B cell (primary cell): ENCODE data around the gene DGUOK. TPM values are rescaled to one million over a fixed set of nuclear protein-coding genes. Genes with fewer than 3 reads are reported as not detected.

Experiments
- ATAC-seq: fragments of 200-7000 bp; cut with Tn5 transposase; one replicate; pipeline ENCODE4 v1.10.0; 2021; ENCODE audit warnings: low read depth, mild to moderate bottlenecking, moderate number of reproducible peaks, moderate library complexity
- CTCF ChIA-PET: fragments of 350-600 bp; sonication (Branson Sonifier 250); formaldehyde crosslinking; loops from one replicate; lab custom pipeline; 2021; ENCODE audit warnings: antibody characterized with exemption, inconsistent platforms; lab: Charles Lee
- POLR2A ChIA-PET: fragments of 350-600 bp; sonication (Branson Sonifier 250); formaldehyde crosslinking; loops from one replicate; lab custom pipeline; 2021; ENCODE audit warnings: antibody characterized with exemption; lab: Charles Lee
- DNase-seq: peaks from one replicate; pipeline ENCODE4 v3.0.0; 2013
- H2AFZ ChIP-seq: 2 replicates; pipeline ENCODE4 v1.6.1; 2012; ENCODE audit warnings: mild to moderate bottlenecking, low read depth, low read length; ENCODE audit not compliant: insufficient read depth, poor library complexity, severe bottlenecking
- H3K27ac ChIP-seq, 2 donors: 1 replicate in 1 of 2; 2 replicates in 1 of 2; pipeline ENCODE4 v1.5.1; 2012 to 2013; ENCODE audit warnings: low read length in 2 of 2, mild to moderate bottlenecking in 2 of 2, moderate library complexity in 1 of 2
- H3K27me3 ChIP-seq, 4 experiments: fragments of 200-600 bp in 1 of 4; sonication (generic) in 1 of 4; replicated peaks in 1 of 4; 1 replicate in 2 of 4; 2 replicates in 2 of 4; pipeline versions ENCODE4 v1.6.1 to v1.7.0; 2013 to 2016; ENCODE audit warnings: low read length in 3 of 4, mild to moderate bottlenecking in 2 of 4, mixed read lengths in 1 of 4, moderate library complexity in 1 of 4; ENCODE audit not compliant: insufficient read depth in 4 of 4, control insufficient read depth in 3 of 4; ENCODE audit errors: control extremely low read depth in 1 of 4
- H3K36me3 ChIP-seq, 2 experiments: replicated peaks in 1 of 2; 1 replicate in 1 of 2; 2 replicates in 1 of 2; pipeline versions ENCODE4 v1.6.1 to v1.7.1; 2013; ENCODE audit warnings: low read length in 1 of 2; ENCODE audit not compliant: insufficient read depth in 2 of 2, control insufficient read depth in 1 of 2; ENCODE audit errors: control extremely low read depth in 1 of 2, extremely low read depth in 1 of 2
- H3K4me1 ChIP-seq, 2 donors: fragments of 200-600 bp in 1 of 2; sonication (generic) in 1 of 2; 1 replicate in 1 of 2; 2 replicates in 1 of 2; pipeline versions ENCODE4 v1.5.1 to v1.6.1; 2013 to 2017; ENCODE audit warnings: low read length in 2 of 2; ENCODE audit not compliant: control insufficient read depth in 2 of 2, insufficient read depth in 2 of 2
- H3K4me2 ChIP-seq: replicated peaks from 2 replicates; pipeline ENCODE3; 2012; ENCODE audit warnings: mild to moderate bottlenecking, low read depth, low read length; ENCODE audit not compliant: poor library complexity, severe bottlenecking
- H3K4me3 ChIP-seq, 5 experiments: fragments of 200-600 bp in 1 of 5; sonication (generic) in 1 of 5; 1 replicate in 3 of 5; 2 replicates in 2 of 5; pipeline versions ENCODE4 v1.5.1 to v1.7.0; 2011 to 2016; ENCODE audit warnings: low read length in 4 of 5, mild to moderate bottlenecking in 4 of 5, low read depth in 2 of 5, control low read depth in 1 of 5, moderate library complexity in 1 of 5; ENCODE audit not compliant: insufficient read depth in 1 of 5; ENCODE audit errors: control extremely low read depth in 1 of 5, extremely low read depth in 1 of 5
- H3K79me2 ChIP-seq: fragments of 200-600 bp; sonication (generic); one replicate; pipeline ENCODE4 v1.6.0; 2016; ENCODE audit warnings: low read length; ENCODE audit not compliant: control insufficient read depth, insufficient read depth
- H3K9ac ChIP-seq: fragments of 200-600 bp; sonication (generic); 2 replicates; pipeline ENCODE4 v1.6.1; 2017; ENCODE audit warnings: mild to moderate bottlenecking, low read length, moderate library complexity
- H3K9me3 ChIP-seq, 3 donors: one replicate each; pipeline versions ENCODE4 v1.6.1 to v1.7.1; 2013; ENCODE audit warnings: low read length in 2 of 3; ENCODE audit not compliant: control insufficient read depth in 2 of 3, insufficient read depth in 1 of 3; ENCODE audit errors: control extremely low read depth in 1 of 3
- H4K20me1 ChIP-seq: 2 replicates; pipeline ENCODE4 v1.6.0; 2012; ENCODE audit warnings: mild to moderate bottlenecking, low read length; ENCODE audit not compliant: insufficient read depth, control insufficient read depth, poor library complexity, severe bottlenecking
- H3K27ac Mint-ChIP-seq: one replicate; pipeline ENCODE4 v1.8.0; 2021; ENCODE audit warnings: mixed read lengths
- H3K27me3 Mint-ChIP-seq: one replicate; pipeline ENCODE4 v1.8.0; 2021; ENCODE audit warnings: mixed read lengths
- H3K4me1 Mint-ChIP-seq: one replicate; pipeline ENCODE4 v1.8.0; 2021; ENCODE audit warnings: mixed read lengths
- H3K4me3 Mint-ChIP-seq: one replicate; pipeline ENCODE4 v1.8.0; 2021; ENCODE audit warnings: mixed read lengths
- H3K9me3 Mint-ChIP-seq: one replicate; pipeline ENCODE4 v1.8.0; 2022; ENCODE audit warnings: mixed read lengths; ENCODE audit not compliant: insufficient read depth
- EZH2 ChIP-seq: IDR thresholded peaks from 2 replicates; pipeline ENCODE4 v1.6.1; 2012; ENCODE audit warnings: borderline replicate concordance, low read depth, mild to moderate bottlenecking, moderate library complexity, low read length; ENCODE audit not compliant: insufficient read depth, poor library complexity, severe bottlenecking
- WGBS: methylation state at CpG from one replicate; pipeline ENCODE4 v1.1.5; 2013; ENCODE audit warnings: missing lambda C conversion rate; ENCODE audit not compliant: insufficient coverage; 5-methylcytosine and 5-hydroxymethylcytosine counted together
- intact Hi-C: fragments of 100-400 bp; cut with micrococcal nuclease; formaldehyde crosslinking; loops from one replicate; pipeline ENCODE4 v1.10.0; 2022
- polyA plus RNA-seq: library from polyadenylated mRNA; depleted of rRNA; stranded (reverse); fragments of >200 nt; gene quantifications from 2 replicates; pipeline ENCODE4 v1.2.3, GENCODE V29; 2012
- total RNA-seq, 2 donors: library from RNA; stranded (reverse); fragments of 120-200 nt in 1 of 2; gene quantifications; 1 replicate in 1 of 2; 2 replicates in 1 of 2; pipeline versions ENCODE4 v1.2.3 to v1.2.4, GENCODE V29; 2013 to 2022
- TF ChIP-seq, protein P1 (sequence below): fragments of 200-600 bp; IDR thresholded peaks from one replicate; pipeline ENCODE4 v1.8.0; 2022; ENCODE audit warnings: antibody characterized with exemption, mild to moderate bottlenecking

DGUOK gene
- total and polyA plus RNA-seq, 2 donors (not counting 1 experiment from before 2014, with no cell fraction given) = 61.7 to 81.5 TPM

DNA sequence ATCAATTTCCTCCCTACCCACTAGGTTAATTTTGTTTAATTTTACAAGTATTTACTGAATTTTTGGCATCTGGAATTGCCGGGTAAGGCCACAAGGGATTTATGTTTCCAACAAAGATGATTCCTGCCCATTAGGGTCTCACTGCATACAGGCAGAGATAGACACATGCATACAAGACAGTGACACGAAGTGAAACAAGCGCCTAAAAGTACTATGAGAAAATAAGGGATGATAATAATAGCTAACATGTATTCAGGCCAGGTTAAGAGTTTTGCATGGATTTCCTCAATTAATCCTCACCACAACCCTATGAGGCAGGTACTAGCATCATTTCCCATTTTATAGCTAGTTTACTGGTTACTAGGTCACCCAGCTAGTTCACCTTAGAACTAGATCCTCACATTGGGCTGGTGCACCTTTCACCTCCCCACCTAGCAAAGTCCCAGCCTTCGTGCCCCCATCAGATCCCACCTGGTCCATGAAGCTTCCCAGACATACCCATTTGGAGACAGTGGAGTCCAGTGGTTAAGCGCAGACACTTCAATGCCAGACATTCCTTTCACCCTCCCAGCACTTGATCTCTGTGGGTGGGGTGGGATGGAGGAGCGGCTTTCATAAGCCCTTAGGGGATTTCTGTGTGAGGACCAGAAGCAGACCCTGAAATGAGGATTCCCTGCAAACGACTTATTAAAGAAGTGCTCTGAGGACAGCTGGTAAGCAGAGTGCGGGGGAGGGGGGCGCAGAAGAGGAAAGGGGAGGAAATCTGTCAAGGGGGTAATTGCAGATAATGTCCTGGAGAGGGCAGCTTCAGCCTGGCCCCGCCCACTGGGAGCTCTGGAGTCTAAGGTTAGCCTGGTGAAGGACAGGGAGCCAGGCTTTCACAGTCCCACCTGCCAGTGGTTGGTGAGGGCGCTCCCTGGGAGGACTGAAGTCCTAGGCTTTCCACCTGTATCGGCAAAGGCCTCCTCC lies 5.8 kb upstream of the DGUOK start:
- no peaks in the 10 kb centered on the region for H4K20me1 ChIP-seq
- peaks cover 15% of the 10 kb centered on the region for H3K4me1 Mint-ChIP-seq
- TF ChIP-seq EZH2 = no peak
- TF ChIP-seq, protein P1, sequence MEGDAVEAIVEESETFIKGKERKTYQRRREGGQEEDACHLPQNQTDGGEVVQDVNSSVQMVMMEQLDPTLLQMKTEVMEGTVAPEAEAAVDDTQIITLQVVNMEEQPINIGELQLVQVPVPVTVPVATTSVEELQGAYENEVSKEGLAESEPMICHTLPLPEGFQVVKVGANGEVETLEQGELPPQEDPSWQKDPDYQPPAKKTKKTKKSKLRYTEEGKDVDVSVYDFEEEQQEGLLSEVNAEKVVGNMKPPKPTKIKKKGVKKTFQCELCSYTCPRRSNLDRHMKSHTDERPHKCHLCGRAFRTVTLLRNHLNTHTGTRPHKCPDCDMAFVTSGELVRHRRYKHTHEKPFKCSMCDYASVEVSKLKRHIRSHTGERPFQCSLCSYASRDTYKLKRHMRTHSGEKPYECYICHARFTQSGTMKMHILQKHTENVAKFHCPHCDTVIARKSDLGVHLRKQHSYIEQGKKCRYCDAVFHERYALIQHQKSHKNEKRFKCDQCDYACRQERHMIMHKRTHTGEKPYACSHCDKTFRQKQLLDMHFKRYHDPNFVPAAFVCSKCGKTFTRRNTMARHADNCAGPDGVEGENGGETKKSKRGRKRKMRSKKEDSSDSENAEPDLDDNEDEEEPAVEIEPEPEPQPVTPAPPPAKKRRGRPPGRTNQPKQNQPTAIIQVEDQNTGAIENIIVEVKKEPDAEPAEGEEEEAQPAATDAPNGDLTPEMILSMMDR = no peak
- no peak overlapping the region for H3K27ac ChIP-seq
- H3K4me2 ChIP-seq = no peak overlapping the region
- H3K27me3 ChIP-seq = no peaks in the 10 kb centered on the region
- H3K4me1 ChIP-seq = peaks cover 2 to 11% of the 10 kb centered on the region in 2 donors
- ChIA-PET CTCF (interaction anchor here (0.6 to 1.1 kb wide), 4 partner anchors 10 to 186 kb away, joined by 3 to 4 read pairs (median 3); no protein-coding TSS in a partner anchor), POLR2A (no interaction called here)
- WGBS = 71% methylated on average over 8 of the region's 12 CpGs
- no peaks in the 10 kb centered on the region for H3K9me3 Mint-ChIP-seq
- H3K9ac ChIP-seq = no peak overlapping the region
- intact Hi-C loops = no loop called here
- no peaks in the 10 kb centered on the region for H3K27me3 Mint-ChIP-seq
- H3K4me3 ChIP-seq = no peak overlapping the region
- DNase-seq (peak; percentile 52), ATAC-seq (peak; percentile 47)
- no peaks in the 10 kb centered on the region for H3K36me3 ChIP-seq
- H3K9me3 ChIP-seq = peaks cover 0 to 5% (median 2%) of the 10 kb centered on the region in 3 donors
- H2AFZ ChIP-seq = no peak overlapping the region
- H3K4me3 Mint-ChIP-seq = no peak overlapping the region
- H3K79me2 ChIP-seq = peaks cover 3% of the 10 kb centered on the region
- peak overlapping the region; percentile 32 for H3K27ac Mint-ChIP-seq

DNA sequence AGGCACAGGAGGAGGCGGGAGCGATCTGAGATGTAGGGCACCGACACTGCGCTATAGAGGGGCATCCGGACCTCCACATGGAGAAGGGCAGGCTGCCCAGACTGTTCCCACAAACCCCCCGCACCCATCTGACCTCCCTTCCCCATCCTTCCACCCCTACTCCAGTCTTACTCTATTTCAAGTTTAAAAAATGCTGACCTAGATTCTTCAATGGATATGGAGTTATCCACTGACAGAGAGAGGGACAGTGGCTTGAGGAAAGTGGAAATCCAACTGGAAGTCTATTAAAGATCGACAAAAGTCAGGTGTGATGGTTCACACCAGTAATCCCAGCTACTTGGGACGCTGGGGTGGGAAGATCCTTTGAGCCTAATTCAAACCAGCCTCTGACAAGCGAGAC lies 5.1 kb upstream of the DGUOK start:
- H3K4me2 ChIP-seq = no peak overlapping the region
- H3K27me3 ChIP-seq = no peaks in the 10 kb centered on the region
- no peak overlapping the region for H3K4me3 Mint-ChIP-seq
- no peaks in the 10 kb centered on the region for H3K9me3 Mint-ChIP-seq
- TF ChIP-seq EZH2 = no peak
- TF ChIP-seq, protein P1 = no peak
- 96% methylated on average over 6 of the region's 9 CpGs for WGBS
- H3K27ac Mint-ChIP-seq = no peak overlapping the region
- DNase-seq (no peak), ATAC-seq (no peak)
- H3K4me1 Mint-ChIP-seq = peaks cover 21% of the 10 kb centered on the region
- POLR2A ChIA-PET = no interaction called here
- CTCF ChIA-PET = interaction anchor here (0.6 to 1.1 kb wide), 3 partner anchors 11 to 185 kb away, joined by 3 to 4 read pairs (median 3); no protein-coding TSS in a partner anchor
- no peak overlapping the region for H2AFZ ChIP-seq
- no peak overlapping the region for H3K9ac ChIP-seq
- intact Hi-C loops = no loop called here
- no peaks in the 10 kb centered on the region for H4K20me1 ChIP-seq
- peaks cover 7% of the 10 kb centered on the region for H3K79me2 ChIP-seq
- H3K9me3 ChIP-seq = peaks cover 0 to 8% (median 2%) of the 10 kb centered on the region in 3 donors
- H3K36me3 ChIP-seq = no peaks in the 10 kb centered on the region
- H3K4me3 ChIP-seq = no peak overlapping the region
- no peak overlapping the region for H3K27ac ChIP-seq
- peaks cover 6 to 15% of the 10 kb centered on the region in 2 donors for H3K4me1 ChIP-seq
- no peaks in the 10 kb centered on the region for H3K27me3 Mint-ChIP-seq
